Upper lobe of right lung (tissue), 1 donor: ENCODE measurements around the gene DLX1. TPM values are rescaled to one million over a fixed set of nuclear protein-coding genes. Genes with fewer than 3 reads are reported as not detected.

Experiments used
- ATAC-seq: fragments of 200-7000 bp; cut with Tn5 transposase; one replicate; pipeline ENCODE4 v1.9.1; 2020; ENCODE audit warnings: mild to moderate bottlenecking, moderate library complexity
- DNase-seq: peaks from one replicate; pipeline ENCODE4 v3.0.0-alpha.2; 2020
- H3K27ac ChIP-seq: fragments of 200-600 bp; one replicate; pipeline ENCODE4 v1.8.0; 2022
- H3K27me3 ChIP-seq: fragments of 200-600 bp; one replicate; pipeline ENCODE4 v1.8.0; 2022; ENCODE audit warnings: mild to moderate bottlenecking
- H3K36me3 ChIP-seq: fragments of 200-600 bp; one replicate; pipeline ENCODE4 v1.8.0; 2022
- H3K4me1 ChIP-seq: fragments of 200-600 bp; one replicate; pipeline ENCODE4 v1.8.0; 2022
- H3K4me3 ChIP-seq: fragments of 200-600 bp; one replicate; pipeline ENCODE4 v1.8.0; 2022; ENCODE audit warnings: mild to moderate bottlenecking
- H3K9me3 ChIP-seq: fragments of 200-600 bp; one replicate; pipeline ENCODE4 v1.8.0; 2022
- CTCF ChIP-seq: fragments of 200-600 bp; IDR thresholded peaks from one replicate; pipeline ENCODE4 v1.8.0; 2022; ENCODE audit warnings: antibody characterized with exemption
- intact Hi-C: fragments of 100-400 bp; cut with DNase I; formaldehyde crosslinking; loops from one replicate; pipeline ENCODE4 v1.11.0; 2022
- total RNA-seq: library from RNA; stranded (reverse); fragmentation: NEBNext Ultra II Directional; extraction: Animal tissue kit (Norgen Biotek cat#: 25700); gene quantifications from one replicate; pipeline ENCODE4 v1.2.1, GENCODE V29; 2021
- donor health status: DM: no; HTN: yes; CAD: no; lungs with severe emphysema.

DLX1 gene
- total RNA-seq, 1 donor from 2014 or later: not detected

GRCh38 chr2:172087207-172087779 lies 2.0 kb downstream of the DLX1 start:
- Histone ChIP-seq H3K36me3 (no peaks in the 10 kb centered on the region), H3K4me3 (no peak overlapping the region), H3K27ac (no peak overlapping the region), H3K27me3 (peaks cover 100% of the 10 kb centered on the region), H3K4me1 (peaks cover 36% of the 10 kb centered on the region), H3K9me3 (no peaks in the 10 kb centered on the region)
- ATAC-seq: no peak
- intact Hi-C loops: no loop called here
- no peak for TF ChIP-seq CTCF
- no peak for DNase-seq

- Histone ChIP-seq H3K36me3 (no peaks in the 10 kb centered on the region), H3K4me1 (peaks cover 34% of the 10 kb centered on the region), H3K27ac (no peak overlapping the region), H3K27me3 (peaks cover 100% of the 10 kb centered on the region), H3K9me3 (no peaks in the 10 kb centered on the region), H3K4me3 (no peak overlapping the region)
- ATAC-seq: no peak
- no peak for DNase-seq
- intact Hi-C loops: no loop called here
- TF ChIP-seq CTCF: no peak
Observed at GRCh38 chr2:172087780-172088244, 2.5 kb downstream of the DLX1 start.

GRCh38 chr2:172088245-172089004 lies 3.1 kb downstream of the DLX1 start:
- no peaks in the 10 kb centered on the region for H3K36me3 ChIP-seq
- no peak overlapping the region for H3K27ac ChIP-seq
- H3K4me1 ChIP-seq: peaks cover 28% of the 10 kb centered on the region
- intact Hi-C loops: no loop called here
- H3K9me3 ChIP-seq: no peaks in the 10 kb centered on the region
- peaks cover 100% of the 10 kb centered on the region for H3K27me3 ChIP-seq
- no peak for DNase-seq
- ATAC-seq: no peak
- no peak for TF ChIP-seq CTCF
- H3K4me3 ChIP-seq: no peak overlapping the region

DNA sequence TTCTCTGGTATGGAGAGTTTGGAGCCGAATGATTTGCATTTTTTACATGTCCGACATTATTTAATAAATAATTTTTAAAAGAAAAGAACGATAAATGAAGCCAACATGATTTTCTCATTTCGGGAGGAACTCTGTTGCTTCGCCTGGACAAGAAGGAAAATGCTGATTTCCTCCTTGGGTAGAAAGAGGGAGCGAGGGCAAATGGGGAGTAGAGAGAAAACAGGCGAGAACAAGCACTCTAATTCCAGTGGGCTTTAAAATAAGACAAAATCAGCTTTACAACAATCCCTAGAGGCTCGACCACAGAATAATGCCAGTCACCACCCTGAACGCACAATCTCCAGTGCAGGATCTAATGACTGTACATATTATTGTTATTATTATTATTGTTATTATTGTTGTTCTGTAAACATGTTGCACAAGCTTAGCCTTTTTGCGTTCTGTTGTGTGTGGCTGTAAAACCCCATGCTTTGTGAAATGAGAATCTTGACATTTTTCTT lies 3.7 kb downstream of the DLX1 start:
- Histone ChIP-seq H3K27me3 (peaks cover 100% of the 10 kb centered on the region), H3K4me1 (peaks cover 29% of the 10 kb centered on the region), H3K9me3 (no peaks in the 10 kb centered on the region), H3K27ac (no peak overlapping the region), H3K36me3 (no peaks in the 10 kb centered on the region), H3K4me3 (no peak overlapping the region)
- no peak for TF ChIP-seq CTCF
- intact Hi-C loops: no loop called here
- ATAC-seq: no peak
- no peak for DNase-seq

DNA sequence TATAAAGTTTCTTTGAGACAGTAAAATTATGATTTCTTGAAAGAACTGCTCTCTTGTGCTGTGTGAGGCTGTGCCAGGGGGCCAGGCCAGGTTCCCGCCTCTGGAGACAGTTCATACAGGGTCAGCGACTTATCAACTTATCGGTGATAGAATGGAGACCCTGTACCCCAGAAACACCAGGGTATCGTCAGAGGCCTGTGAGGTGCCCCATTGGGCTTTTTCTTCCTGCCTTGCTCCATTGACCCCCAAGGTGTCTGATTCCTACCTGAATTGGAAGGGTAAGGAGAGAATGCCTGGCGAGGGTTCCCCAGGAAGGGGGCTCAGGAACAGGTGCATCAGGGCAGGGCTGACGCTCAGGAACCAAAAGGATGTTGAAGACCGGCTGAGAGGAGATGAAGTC lies 4.3 kb downstream of the DLX1 start:
- Histone ChIP-seq H3K27ac (no peak overlapping the region), H3K36me3 (no peaks in the 10 kb centered on the region), H3K4me1 (peaks cover 29% of the 10 kb centered on the region), H3K27me3 (peaks cover 100% of the 10 kb centered on the region), H3K9me3 (no peaks in the 10 kb centered on the region), H3K4me3 (no peak overlapping the region)
- no peak for TF ChIP-seq CTCF
- DNase-seq (no peak), ATAC-seq (no peak)
- intact Hi-C loops: no loop called here
